GM06990 (cell line): ENCODE measurements around the gene VAV2.

Source experiments
- DNase-seq: peaks from one replicate; pipeline ENCODE4 v3.0.0-alpha.2; 2011; ENCODE audit not compliant: insufficient read length; ENCODE audit errors: extremely low read depth
- H3K27me3 ChIP-seq: replicated peaks from 2 replicates; pipeline ENCODE4 v1.6.0; 2011; ENCODE audit warnings: low read length; ENCODE audit not compliant: control insufficient read depth, insufficient read depth
- H3K36me3 ChIP-seq: 2 replicates; pipeline ENCODE4 v1.5.1; 2011; ENCODE audit warnings: low read length; ENCODE audit not compliant: control insufficient read depth, insufficient read depth
- H3K4me3 ChIP-seq: replicated peaks from 2 replicates; pipeline ENCODE4 v1.5.1; 2011; ENCODE audit warnings: low read depth, mild to moderate bottlenecking, control low read depth, low read length
- TF ChIP-seq, protein P1 (sequence below): IDR thresholded peaks from 2 replicates; pipeline ENCODE4 v1.5.1; 2011; ENCODE audit warnings: low read length, control low read depth, mild to moderate bottlenecking, inconsistent platforms; ENCODE audit not compliant: insufficient read depth, poor library complexity, severe bottlenecking

The VAV2 gene

DNA sequence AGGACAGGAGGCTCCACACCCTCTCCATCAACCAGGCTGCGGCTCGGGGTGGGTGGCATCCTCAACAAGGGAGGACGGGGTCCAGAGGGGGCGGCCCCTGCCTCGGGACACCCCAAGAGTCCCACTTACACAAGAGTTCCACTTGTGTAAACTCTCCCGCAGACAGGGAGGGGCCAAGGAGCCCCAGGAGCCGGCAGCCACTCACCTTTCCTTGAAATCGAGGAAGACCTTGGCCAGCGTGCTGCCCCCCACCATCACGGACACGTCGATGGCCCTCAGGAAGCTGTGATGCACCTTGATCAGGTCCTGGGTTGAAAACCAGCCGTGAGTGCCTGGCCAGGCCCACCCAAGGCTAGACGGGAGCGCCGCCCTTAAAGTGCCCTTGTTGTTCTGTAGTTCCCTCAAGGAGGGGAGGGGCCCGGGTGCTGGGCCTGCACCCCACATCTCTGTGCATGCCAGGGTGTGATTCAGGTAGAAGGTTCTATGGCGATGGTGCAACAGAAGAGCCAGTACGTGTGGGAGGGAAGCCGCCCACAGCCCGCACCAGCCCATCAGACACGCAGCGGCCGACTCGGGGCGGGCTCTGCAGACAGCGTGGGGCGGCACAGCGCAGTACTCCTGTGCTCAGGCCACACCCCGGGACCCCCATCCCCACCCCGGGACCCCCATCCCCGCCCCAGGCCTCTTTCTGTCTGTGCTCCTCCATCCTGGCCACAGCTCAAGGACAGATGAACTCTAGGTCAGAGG, 186.1 kb downstream of the VAV2 start:
- H3K27me3 ChIP-seq: no peaks in the 10 kb centered on the region
- no peak for DNase-seq
- no peak overlapping the region for H3K4me3 ChIP-seq
- H3K36me3 ChIP-seq: peaks cover 47% of the 10 kb centered on the region
- TF ChIP-seq, protein P1, sequence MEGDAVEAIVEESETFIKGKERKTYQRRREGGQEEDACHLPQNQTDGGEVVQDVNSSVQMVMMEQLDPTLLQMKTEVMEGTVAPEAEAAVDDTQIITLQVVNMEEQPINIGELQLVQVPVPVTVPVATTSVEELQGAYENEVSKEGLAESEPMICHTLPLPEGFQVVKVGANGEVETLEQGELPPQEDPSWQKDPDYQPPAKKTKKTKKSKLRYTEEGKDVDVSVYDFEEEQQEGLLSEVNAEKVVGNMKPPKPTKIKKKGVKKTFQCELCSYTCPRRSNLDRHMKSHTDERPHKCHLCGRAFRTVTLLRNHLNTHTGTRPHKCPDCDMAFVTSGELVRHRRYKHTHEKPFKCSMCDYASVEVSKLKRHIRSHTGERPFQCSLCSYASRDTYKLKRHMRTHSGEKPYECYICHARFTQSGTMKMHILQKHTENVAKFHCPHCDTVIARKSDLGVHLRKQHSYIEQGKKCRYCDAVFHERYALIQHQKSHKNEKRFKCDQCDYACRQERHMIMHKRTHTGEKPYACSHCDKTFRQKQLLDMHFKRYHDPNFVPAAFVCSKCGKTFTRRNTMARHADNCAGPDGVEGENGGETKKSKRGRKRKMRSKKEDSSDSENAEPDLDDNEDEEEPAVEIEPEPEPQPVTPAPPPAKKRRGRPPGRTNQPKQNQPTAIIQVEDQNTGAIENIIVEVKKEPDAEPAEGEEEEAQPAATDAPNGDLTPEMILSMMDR: no peak

DNA sequence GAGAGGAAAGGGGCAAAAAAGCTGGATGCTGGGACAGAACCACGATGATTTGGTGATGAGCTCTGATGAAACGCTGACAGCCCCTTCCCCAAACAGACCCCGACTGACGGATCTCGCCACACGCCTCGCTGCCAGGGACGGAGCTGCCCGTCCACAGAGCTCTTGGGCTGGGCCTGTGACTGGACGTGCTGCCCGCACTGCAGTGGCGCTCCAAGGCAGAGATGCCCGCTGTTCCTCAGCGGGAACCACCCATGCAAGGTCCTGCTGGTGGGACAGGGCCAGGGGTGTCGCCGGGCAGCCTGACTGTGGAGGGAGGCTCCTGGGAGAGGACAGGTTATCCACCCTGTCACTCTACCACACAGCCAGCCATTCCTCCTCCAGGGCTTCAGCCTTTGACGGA, 187.9 kb downstream of the VAV2 start:
- TF ChIP-seq, protein P1: no peak
- H3K36me3 ChIP-seq: peaks cover 41% of the 10 kb centered on the region
- DNase-seq: no peak
- H3K27me3 ChIP-seq: no peaks in the 10 kb centered on the region
- no peak overlapping the region for H3K4me3 ChIP-seq

DNA sequence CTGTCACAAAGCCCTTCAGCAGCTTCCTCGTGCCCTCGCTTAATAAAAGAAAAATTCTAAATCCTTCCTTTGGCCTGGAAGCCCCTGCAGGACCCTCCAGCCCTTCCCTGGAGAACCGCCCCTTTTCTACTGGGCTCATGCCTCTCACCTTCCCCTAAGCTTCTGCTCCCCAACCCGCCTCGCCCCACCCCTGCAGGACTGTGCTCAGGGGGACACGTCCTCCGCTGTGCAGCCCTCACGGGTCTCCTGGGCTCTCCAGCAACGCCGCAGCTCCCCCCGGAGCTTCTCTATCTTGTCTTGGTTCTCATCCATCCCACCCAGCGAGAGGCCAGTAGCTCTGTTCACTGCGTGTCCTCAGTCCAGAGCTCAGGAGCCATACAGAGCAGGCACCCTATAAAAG, 188.4 kb downstream of the VAV2 start:
- Histone ChIP-seq H3K36me3 (peaks cover 38% of the 10 kb centered on the region), H3K4me3 (no peak overlapping the region), H3K27me3 (no peaks in the 10 kb centered on the region)
- TF ChIP-seq, protein P1: no peak
- DNase-seq: no peak

DNA sequence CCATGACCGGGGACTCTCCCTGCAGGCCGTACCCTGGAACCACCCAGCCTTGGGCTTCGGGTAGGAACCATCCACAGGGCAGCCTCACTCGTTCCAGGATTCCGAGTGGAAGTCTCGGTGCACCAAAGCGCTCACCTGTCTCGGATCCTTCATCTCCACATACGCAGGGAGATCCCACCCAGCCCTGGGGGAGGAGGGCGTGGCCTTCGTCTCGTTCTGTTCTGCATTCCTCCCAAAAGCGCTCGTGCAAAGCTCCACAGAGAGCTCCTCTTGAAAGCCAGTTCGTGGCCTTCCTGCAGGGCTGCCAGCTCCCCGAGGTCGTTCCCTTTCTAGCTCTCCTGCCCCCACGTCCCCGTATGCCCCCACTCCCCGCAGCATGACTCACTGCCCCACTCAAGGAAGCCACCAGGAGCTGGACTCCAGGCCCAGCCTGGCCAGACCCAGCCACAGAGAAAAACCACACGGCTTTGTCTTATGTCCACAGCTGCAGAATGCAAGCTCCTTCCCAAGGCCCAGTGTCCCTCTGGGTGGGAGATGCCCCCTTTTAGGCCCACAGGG, 189.0 kb downstream of the VAV2 start:
- no peak for DNase-seq
- TF ChIP-seq, protein P1: no peak
- Histone ChIP-seq H3K27me3 (no peaks in the 10 kb centered on the region), H3K36me3 (peaks cover 31% of the 10 kb centered on the region), H3K4me3 (no peak overlapping the region)

DNA sequence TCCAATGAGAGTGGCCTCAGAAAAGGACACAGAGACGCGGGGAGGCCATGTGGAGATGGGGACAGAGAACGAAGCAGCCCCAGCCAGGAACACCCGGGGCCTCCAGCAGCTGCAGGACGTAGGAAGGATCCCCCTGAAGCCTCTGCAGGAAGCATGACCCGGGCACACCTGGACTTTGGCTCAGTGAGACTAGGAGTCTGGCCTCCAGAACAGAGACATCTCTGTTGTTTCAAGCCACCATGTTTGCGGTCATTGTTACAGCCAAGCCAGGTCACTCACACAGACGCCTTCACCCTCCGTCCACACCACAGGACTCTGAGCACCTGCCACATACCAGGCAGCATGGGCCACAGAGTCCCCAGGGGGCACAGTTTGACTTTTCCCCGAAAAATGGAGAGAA, 190.4 kb downstream of the VAV2 start:
- DNase-seq: no peak
- TF ChIP-seq, protein P1: no peak
- H3K4me3 ChIP-seq: no peak overlapping the region
- peaks cover 26% of the 10 kb centered on the region for H3K36me3 ChIP-seq
- no peaks in the 10 kb centered on the region for H3K27me3 ChIP-seq

DNA sequence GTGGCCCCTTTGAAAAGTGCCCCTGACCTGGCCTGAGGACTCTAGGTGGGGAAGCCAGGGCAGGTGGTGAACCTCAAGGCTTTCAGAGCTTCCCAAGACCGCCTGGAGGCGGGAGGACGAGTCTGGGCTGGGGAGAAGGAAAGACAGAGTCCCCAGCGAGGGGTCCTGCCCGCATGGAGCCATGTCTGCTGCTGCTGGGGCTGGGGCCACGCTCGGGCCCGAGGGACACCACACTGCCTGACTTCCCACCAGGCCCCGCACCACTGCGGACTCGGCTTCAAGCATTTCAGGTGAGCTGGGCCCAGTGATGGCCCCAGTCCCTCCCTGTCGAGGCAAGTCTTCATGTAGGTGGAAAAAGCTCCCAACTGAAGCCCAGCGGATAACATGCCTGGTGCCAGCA, 191.9 kb downstream of the VAV2 start:
- TF ChIP-seq, protein P1: no peak
- Histone ChIP-seq H3K27me3 (no peaks in the 10 kb centered on the region), H3K4me3 (no peak overlapping the region), H3K36me3 (peaks cover 18% of the 10 kb centered on the region)
- no peak for DNase-seq
